ENCODE results near the gene LPAR3. TPM values are rescaled to one million over a fixed set of nuclear protein-coding genes. Genes with fewer than 3 reads are reported as not detected.
A peak's percentile ranks its signal among the peaks of the same experiment; 100 is the strongest.

LPAR3 gene
- total and polyA plus RNA-seq, 2 donors (not counting 1 experiment from before 2014, with no cell fraction given): 1.8 to 7.6 TPM

DNA sequence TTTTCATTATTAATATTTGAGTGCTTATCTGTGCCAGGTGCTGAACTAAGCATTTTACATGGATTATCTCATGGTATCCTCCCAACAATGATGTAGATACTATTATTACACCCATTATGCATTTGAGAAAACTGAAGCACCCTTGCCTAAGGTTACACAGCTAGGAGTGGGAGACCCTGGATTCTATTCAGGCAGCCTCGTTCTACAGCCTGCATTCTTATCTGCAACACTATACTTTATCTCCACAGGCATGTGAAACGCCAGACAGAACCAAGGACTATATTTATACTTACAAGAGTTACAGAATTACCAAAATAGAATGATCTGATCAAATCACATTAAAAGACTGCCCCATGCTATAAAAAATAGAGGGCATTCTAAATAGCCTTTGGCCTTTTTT lies 22.4 kb downstream of the LPAR3 start:
- no peak for TF ChIP-seq EZH2 (IDR thresholded peaks at IDR 0.05; ENCODE audit: low read length, missing control alignments)
- TF ChIP-seq, protein P1, sequence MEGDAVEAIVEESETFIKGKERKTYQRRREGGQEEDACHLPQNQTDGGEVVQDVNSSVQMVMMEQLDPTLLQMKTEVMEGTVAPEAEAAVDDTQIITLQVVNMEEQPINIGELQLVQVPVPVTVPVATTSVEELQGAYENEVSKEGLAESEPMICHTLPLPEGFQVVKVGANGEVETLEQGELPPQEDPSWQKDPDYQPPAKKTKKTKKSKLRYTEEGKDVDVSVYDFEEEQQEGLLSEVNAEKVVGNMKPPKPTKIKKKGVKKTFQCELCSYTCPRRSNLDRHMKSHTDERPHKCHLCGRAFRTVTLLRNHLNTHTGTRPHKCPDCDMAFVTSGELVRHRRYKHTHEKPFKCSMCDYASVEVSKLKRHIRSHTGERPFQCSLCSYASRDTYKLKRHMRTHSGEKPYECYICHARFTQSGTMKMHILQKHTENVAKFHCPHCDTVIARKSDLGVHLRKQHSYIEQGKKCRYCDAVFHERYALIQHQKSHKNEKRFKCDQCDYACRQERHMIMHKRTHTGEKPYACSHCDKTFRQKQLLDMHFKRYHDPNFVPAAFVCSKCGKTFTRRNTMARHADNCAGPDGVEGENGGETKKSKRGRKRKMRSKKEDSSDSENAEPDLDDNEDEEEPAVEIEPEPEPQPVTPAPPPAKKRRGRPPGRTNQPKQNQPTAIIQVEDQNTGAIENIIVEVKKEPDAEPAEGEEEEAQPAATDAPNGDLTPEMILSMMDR (conservative IDR thresholded peaks at IDR 0.05 in 1 of 2, IDR thresholded peaks at IDR 0.05 in 1 of 2; ENCODE audit: low read depth in 1 of 2, low read length in 2 of 2): no peak
- no peak for DNase-seq (ENCODE audit: low read depth in 2 of 2)
- H2AFZ ChIP-seq (ENCODE audit: low read length): no peak overlapping the region
- H3K4me3 ChIP-seq (replicated peaks in 1 of 4; ENCODE audit: control extremely low read depth in 1 of 4, insufficient read depth in 1 of 4, low read depth in 3 of 4, low read length in 4 of 4): no peak overlapping the region
- H3K27ac ChIP-seq (ENCODE audit: insufficient read depth, low read length): no peak overlapping the region
- no peaks in the 10 kb centered on the region for H4K20me1 ChIP-seq (ENCODE audit: control insufficient read depth, extremely low read depth, insufficient read depth, low read length)
- H3K27me3 ChIP-seq (ENCODE audit: control insufficient read depth, insufficient read depth, low read length): no peaks in the 10 kb centered on the region
- H3K79me2 ChIP-seq (ENCODE audit: control insufficient read depth, insufficient read depth, low read length): no peaks in the 10 kb centered on the region
- no peak overlapping the region for H3K9ac ChIP-seq (ENCODE audit: insufficient read depth, low read length)
- H3K36me3 ChIP-seq (ENCODE audit: control insufficient read depth, insufficient read depth, low read length): no peaks in the 10 kb centered on the region
- no peaks in the 10 kb centered on the region for H3K4me1 ChIP-seq (ENCODE audit: control insufficient read depth, extremely low read depth, insufficient read depth, low read length)
- H3K9me3 ChIP-seq (ENCODE audit: control insufficient read depth, insufficient read depth, low read depth, low read length): no peaks in the 10 kb centered on the region
- H3K4me2 ChIP-seq (ENCODE audit: extremely low read depth, insufficient read depth, low read length): no peak overlapping the region

DNA sequence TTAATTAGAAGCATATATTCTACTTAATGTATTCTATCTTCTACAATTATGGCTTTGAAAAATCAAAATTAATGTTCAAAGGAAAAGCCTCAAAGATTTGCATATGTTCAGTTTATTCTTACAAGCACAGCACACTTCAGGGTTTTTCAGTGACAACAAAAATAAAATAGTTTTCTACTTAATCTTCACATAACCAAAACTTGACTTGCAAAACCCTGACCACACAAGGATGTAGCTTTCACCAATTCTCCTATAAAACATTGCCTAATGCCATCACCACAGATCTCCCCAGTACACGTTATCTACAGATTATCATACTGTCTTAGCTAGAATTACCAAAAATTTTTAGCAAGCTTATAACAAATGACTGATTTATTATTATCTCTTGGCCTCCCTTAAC lies 23.3 kb downstream of the LPAR3 start:
- Histone ChIP-seq H3K9ac (ENCODE audit: insufficient read depth, low read length) (no peak overlapping the region), H3K27ac (ENCODE audit: insufficient read depth, low read length) (no peak overlapping the region), H3K4me2 (ENCODE audit: extremely low read depth, insufficient read depth, low read length) (no peak overlapping the region), H3K27me3 (ENCODE audit: control insufficient read depth, insufficient read depth, low read length) (no peaks in the 10 kb centered on the region), H3K9me3 (ENCODE audit: control insufficient read depth, insufficient read depth, low read depth, low read length) (no peaks in the 10 kb centered on the region), H4K20me1 (ENCODE audit: control insufficient read depth, extremely low read depth, insufficient read depth, low read length) (no peaks in the 10 kb centered on the region), H3K4me1 (ENCODE audit: control insufficient read depth, extremely low read depth, insufficient read depth, low read length) (no peaks in the 10 kb centered on the region), H3K4me3 (replicated peaks in 1 of 4; ENCODE audit: control extremely low read depth in 1 of 4, insufficient read depth in 1 of 4, low read depth in 3 of 4, low read length in 4 of 4) (no peak overlapping the region), H3K36me3 (ENCODE audit: control insufficient read depth, insufficient read depth, low read length) (no peaks in the 10 kb centered on the region), H3K79me2 (ENCODE audit: control insufficient read depth, insufficient read depth, low read length) (no peaks in the 10 kb centered on the region), H2AFZ (ENCODE audit: low read length) (no peak overlapping the region)
- TF ChIP-seq, protein P1 (conservative IDR thresholded peaks at IDR 0.05 in 1 of 2, IDR thresholded peaks at IDR 0.05 in 1 of 2; ENCODE audit: low read depth in 1 of 2, low read length in 2 of 2): no peak
- TF ChIP-seq EZH2 (IDR thresholded peaks at IDR 0.05; ENCODE audit: low read length, missing control alignments): no peak
- DNase-seq (ENCODE audit: low read depth in 2 of 2): peak; percentile 30 to 36

DNA sequence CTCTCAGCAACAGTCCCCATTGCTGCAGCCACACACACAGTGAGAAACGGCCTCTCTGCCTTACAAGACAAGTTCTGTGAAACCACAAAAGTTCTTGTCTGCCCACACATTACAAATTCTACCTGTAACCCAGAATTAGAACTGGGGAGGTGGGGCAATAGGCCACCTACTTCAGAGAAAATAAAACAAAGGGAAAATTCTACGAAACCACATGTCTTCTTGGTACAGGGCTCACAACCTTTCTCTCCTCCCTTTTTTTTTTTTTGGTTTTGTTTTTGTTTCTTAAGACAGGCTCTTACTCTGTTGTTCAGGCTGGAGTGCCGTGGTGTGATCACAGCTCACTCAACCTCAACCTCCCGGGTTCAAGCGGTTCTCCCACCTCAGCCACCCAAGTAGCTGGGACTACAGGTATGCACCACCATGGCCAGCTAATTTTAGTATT lies 30.2 kb downstream of the LPAR3 start:
- no peak overlapping the region for H2AFZ ChIP-seq (ENCODE audit: low read length)
- no peak overlapping the region for H3K9ac ChIP-seq (ENCODE audit: insufficient read depth, low read length)
- H3K27ac ChIP-seq (ENCODE audit: insufficient read depth, low read length): no peak overlapping the region
- no peaks in the 10 kb centered on the region for H3K79me2 ChIP-seq (ENCODE audit: control insufficient read depth, insufficient read depth, low read length)
- no peak overlapping the region for H3K4me3 ChIP-seq (replicated peaks in 1 of 4; ENCODE audit: control extremely low read depth in 1 of 4, insufficient read depth in 1 of 4, low read depth in 3 of 4, low read length in 4 of 4)
- H3K36me3 ChIP-seq (ENCODE audit: control insufficient read depth, insufficient read depth, low read length): no peaks in the 10 kb centered on the region
- H3K4me2 ChIP-seq (ENCODE audit: extremely low read depth, insufficient read depth, low read length): no peak overlapping the region
- no peaks in the 10 kb centered on the region for H3K27me3 ChIP-seq (ENCODE audit: control insufficient read depth, insufficient read depth, low read length)
- no peak for DNase-seq (ENCODE audit: low read depth in 2 of 2)
- H3K4me1 ChIP-seq (ENCODE audit: control insufficient read depth, extremely low read depth, insufficient read depth, low read length): no peaks in the 10 kb centered on the region
- H3K9me3 ChIP-seq (ENCODE audit: control insufficient read depth, insufficient read depth, low read depth, low read length): no peaks in the 10 kb centered on the region
- TF ChIP-seq, protein P1 (conservative IDR thresholded peaks at IDR 0.05 in 1 of 2, IDR thresholded peaks at IDR 0.05 in 1 of 2; ENCODE audit: low read depth in 1 of 2, low read length in 2 of 2): no peak
- TF ChIP-seq EZH2 (IDR thresholded peaks at IDR 0.05; ENCODE audit: low read length, missing control alignments): no peak
- no peaks in the 10 kb centered on the region for H4K20me1 ChIP-seq (ENCODE audit: control insufficient read depth, extremely low read depth, insufficient read depth, low read length)

Data from fibroblast of lung (primary cell).